ENCODE measurements around the gene PIP5K1B.

DNA sequence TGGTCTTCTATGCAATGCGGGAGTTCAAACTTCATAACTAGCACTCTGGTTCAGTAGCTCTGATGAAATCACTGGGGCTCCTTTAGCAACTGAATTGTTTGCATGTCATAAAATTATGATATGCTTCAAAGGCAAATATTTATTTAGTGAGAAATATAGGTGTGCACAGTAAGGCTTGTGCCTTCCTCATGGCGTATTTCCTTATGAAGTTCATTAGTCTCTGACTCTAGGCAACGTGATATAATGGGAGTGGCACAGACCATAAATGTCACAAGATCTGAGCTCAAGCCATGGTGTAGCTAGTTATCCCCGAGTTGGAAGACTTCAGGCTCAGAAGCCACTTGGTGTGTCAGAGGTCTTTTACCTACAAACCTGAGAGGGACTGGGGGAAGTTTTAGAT, 35.5 kb downstream of the PIP5K1B start:
- TF ChIP-seq, protein P1, sequence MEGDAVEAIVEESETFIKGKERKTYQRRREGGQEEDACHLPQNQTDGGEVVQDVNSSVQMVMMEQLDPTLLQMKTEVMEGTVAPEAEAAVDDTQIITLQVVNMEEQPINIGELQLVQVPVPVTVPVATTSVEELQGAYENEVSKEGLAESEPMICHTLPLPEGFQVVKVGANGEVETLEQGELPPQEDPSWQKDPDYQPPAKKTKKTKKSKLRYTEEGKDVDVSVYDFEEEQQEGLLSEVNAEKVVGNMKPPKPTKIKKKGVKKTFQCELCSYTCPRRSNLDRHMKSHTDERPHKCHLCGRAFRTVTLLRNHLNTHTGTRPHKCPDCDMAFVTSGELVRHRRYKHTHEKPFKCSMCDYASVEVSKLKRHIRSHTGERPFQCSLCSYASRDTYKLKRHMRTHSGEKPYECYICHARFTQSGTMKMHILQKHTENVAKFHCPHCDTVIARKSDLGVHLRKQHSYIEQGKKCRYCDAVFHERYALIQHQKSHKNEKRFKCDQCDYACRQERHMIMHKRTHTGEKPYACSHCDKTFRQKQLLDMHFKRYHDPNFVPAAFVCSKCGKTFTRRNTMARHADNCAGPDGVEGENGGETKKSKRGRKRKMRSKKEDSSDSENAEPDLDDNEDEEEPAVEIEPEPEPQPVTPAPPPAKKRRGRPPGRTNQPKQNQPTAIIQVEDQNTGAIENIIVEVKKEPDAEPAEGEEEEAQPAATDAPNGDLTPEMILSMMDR (conservative IDR thresholded peaks at IDR 0.05 in 1 of 2, IDR thresholded peaks at IDR 0.05 in 1 of 2; ENCODE audit: extremely low read depth in 1 of 2, insufficient read depth in 1 of 2, low read depth in 1 of 2, low read length in 2 of 2) = no peak
- TF ChIP-seq EZH2 (IDR thresholded peaks at IDR 0.05; ENCODE audit: borderline replicate concordance, low read length) = no peak

Data from mammary epithelial cell (primary cell).